HG02763 (cell line): Measurements from ENCODE around the gene ZNF747.

ENCODE experiments used
- ATAC-seq: cut with Tn5 transposase; IDR thresholded peaks from one replicate; pipeline ENCODE4 v1.9.1; 2021; ENCODE audit warnings: mild to moderate bottlenecking, moderate library complexity; ENCODE audit not compliant: unreplicated experiment

The ZNF747 gene

DNA sequence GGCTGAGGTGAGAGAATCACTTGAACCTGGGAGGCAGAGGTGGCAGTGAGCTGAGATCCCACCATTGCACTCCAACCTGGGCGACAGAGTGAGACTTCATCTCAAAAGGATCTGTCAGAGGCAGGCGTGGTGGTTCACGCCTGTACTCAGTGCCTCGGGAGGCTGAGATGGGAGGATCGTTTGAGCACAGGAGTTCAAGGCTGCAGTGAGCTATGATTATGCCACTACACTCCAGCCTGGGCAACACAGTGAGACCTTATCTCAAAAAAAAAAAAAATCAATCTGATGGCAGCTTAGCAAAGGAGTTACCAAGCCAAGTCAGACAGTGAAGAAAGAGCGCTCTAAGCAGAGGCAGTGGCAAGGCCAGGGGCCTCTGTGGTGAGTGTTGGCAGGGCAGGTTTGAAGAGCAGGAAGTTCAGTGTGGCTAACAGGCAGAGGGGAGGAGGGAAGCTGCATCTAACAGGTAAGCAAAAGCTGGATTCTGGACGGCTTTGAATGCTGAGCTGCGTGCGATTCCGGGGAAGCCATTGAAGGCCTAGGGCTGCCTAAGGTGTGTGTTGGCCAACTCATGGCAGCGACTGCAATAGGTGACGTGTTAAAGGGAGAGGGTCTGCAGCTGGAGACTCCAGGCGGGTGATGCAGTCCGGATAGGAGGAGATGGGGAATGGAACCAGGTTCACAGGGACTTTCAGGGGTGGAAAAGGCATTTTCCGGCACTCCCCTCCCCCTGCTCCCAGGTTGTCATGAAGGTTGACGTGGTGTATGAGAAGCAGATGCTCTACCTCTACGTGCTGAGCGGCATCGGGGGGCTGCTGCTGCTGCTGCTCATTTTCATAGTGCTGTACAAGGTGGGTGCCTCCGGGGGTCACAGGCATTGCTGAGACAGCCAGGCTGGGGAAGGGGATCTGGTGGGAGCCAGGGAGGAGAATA lies 15.3 kb downstream of the ZNF747 start:
- no peak for ATAC-seq

DNA sequence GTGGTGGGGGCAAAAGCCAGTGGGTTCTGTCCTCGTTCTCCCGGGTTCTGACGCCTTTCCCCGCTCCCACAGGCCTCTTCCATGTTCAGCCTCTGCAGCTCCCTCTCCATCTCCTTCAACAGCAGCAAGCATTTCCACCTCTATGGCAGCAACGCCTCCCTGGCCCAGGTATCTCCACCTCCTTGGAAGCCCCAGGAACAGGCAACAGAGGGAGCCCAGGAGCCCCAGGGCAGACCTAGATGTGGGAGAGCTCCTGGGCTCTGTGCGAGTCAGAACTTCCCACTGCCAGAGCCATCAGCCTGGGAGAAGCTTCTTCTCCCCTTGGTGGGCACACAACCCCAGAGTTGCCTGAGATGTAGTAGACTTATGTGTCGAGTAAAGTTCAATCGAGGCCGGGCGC lies 16.1 kb downstream of the ZNF747 start:
- ATAC-seq = no peak

DNA sequence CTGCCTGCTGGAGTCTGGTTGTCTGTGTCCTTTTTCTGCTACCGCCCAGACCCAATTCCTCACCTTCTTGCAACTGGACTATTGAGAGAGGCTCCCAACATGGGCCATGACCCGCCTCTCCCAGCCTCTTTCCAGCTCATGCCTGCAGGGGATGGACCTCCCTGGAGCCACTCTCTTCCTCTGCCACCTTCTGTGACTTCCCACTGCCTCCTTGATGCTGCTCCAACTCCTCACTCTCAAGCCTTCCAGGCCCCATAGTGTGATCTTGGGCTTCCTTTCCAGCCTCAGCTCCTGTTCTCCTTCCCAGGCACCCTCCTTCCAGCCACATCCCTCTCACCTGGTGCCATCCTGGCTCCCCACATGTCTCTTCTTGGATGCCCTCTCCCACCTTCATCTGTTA lies 19.4 kb downstream of the ZNF747 start:
- no peak for ATAC-seq

DNA sequence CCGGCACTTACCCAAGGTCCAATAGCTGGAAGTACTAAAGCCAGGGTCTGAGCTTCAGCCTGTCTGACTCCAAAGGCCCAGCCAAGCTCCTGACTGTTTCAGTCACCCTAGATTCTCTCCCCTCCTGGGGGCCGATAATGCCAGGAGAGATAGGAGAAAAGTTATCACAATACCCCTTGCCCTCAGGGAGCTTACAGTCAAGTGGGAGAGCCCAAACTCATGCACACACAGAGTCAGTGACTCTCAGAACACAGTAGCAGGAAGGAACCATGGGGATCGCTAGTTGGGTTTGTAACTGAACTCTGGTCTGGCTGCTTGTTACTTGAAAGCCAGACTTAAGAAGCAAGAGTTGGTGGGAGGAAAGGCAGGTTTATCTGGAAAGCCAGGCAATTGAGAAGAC lies 23.1 kb downstream of the ZNF747 start:
- ATAC-seq = no peak

DNA sequence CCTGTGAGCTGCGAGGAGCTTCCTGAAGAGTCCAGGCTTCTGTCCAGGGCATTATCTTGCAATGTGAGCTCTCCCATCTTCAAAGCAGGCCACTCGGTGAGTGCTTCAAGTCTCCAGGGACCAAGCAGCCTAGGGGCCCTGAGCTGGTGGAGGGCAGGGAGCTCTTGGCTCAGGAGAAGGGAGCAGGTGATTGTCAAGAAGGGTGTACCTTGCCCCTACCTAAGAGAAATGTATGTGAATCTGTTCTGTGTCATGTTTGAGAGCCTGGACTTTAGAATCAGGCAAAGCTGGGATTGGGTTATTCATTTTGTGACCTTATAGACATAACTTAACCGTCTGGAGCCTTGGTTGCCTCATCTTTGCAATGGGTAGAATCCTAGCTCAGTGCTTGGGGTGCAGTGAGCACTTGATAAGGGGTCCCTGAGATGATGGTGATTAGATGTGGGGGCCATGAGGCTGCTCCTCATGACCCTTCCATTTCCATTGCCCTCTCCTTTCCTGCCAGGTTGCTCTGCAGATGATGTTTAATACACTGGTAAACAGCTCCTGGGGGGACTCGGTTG lies 24.2 kb downstream of the ZNF747 start:
- ATAC-seq = no peak

DNA sequence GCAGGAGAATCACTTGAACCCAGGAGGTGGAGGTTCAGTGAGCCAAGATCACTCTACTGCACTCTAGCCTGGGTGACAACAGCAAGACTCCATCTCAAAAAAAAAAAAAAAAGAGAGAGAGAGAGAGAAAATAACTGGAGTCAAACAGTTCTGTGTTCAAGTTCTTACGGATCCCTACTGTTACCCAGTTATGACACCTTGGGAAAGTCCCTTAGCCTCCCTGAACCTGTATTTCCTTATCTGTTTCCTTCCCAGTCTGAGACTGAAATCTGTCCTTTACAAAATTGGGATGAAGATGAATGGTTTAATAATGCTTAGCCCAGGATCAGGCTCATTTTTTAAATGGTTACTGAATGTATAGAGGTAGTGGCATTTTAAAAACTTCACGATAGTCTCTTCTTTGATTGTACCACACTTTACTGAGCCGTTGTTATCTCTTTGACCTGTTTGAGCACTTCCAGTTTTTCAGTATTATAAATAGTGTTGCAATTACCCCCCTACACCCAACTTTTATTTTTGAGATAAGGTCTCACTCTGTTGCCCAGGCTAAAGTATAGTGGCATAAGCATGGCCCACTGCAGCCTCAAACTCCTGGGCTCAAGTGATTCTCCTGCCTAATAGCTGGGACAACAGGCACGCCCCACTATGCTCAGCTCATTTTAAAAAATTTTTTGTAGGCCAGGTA lies 25.4 kb downstream of the ZNF747 start:
- no peak for ATAC-seq

DNA sequence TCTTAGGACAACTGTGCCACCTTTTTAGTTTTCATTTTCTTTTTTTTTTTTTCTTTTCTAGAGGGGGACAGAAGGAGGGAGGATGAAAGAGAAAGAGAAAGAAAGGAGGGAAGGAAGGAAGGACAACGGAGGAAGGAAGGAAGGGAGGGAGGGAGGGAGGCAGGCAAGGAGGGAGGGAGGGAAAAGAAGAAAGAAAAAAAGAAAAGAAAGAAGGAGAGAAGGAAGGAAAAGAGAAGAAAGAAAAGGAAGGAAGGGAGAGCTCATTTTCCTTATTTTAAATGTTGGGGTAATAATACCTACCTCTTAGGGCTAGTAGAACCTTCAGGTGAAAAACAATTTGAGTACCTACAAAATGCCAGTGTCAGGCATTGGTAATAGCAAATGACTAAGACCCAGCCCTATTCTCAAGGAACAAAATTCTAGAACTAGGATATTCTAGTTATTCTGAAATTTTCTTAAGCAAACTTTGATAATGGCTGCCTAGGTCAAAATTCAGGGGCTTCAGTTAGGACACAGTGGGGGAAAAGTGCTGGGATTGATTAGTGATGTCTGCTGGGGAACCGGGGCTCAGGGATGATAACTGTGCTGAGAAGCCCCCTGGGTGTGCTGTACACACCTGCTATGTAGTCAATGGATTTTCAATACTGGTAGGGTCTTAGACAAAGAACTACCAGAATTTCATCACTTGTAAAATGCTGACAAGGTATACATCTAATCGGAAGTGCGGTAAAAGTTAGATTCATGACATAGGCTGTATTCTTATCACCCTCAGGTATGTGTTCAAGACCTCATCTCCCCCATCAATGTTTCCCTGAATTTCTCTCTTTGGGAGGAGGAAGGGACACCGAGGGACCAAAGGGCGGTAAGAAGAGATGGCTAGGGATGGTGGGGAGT lies 31.0 kb downstream of the ZNF747 start:
- no peak for ATAC-seq

DNA sequence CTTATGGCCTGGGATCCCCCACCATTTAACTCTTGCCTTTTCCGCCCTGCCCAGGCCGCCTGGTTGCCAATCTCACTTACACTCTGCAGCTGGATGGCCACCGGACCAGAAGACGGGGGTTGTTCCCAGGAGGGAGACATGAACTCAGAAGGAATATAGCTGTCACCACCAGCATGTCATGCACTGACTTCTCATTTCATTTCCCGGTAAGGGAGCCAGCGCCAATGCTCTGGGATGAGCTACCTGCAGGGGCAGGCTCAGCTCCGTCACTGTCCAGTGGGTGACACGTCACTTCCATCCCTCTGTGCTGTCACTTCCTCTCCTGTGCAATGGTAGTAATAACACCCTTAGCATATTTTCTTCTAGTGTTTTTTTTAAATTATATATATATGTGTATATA lies 35.4 kb downstream of the ZNF747 start:
- ATAC-seq = no peak

DNA sequence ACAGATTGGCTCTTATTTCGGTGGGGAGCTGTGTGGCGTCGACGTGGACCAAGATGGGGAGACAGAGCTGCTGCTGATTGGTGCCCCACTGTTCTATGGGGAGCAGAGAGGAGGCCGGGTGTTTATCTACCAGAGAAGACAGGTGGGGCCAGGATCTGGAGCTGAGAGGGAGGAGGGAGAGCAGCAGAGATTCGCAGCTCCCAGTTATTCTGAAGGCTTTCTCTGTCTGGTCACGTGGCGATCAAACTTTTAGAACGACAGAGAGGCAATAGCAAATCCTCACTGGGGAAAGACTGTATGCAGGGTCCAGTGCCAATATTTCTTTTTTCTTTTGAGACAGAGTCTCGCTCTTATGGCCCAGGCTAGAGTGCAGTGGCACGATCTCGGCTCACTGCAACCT lies 39.9 kb downstream of the ZNF747 start:
- ATAC-seq = no peak

DNA sequence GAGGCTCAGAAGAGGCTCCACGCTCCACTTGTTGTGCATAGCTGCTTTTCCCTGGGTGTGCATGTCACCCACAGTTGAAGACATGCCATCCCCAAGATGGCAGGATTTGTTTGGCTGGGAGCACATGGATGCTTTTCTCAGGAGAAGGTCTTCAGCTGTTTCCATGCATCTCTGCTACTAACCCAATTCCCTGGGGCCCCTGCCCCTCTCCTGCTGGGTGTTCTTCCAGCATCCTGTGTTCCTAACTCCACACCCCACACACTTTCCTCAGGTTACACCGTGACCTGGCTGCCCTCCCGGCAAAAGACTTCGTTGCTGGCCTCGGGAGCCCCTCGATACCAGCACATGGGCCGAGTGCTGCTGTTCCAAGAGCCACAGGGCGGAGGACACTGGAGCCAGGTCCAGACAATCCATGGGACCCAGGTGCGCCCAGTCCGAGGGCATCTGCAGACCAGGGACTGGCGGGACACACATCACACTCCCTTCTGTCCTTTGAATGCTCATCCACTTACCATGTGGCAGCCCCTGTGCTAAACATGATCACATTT lies 40.6 kb downstream of the ZNF747 start:
- no peak for ATAC-seq

DNA sequence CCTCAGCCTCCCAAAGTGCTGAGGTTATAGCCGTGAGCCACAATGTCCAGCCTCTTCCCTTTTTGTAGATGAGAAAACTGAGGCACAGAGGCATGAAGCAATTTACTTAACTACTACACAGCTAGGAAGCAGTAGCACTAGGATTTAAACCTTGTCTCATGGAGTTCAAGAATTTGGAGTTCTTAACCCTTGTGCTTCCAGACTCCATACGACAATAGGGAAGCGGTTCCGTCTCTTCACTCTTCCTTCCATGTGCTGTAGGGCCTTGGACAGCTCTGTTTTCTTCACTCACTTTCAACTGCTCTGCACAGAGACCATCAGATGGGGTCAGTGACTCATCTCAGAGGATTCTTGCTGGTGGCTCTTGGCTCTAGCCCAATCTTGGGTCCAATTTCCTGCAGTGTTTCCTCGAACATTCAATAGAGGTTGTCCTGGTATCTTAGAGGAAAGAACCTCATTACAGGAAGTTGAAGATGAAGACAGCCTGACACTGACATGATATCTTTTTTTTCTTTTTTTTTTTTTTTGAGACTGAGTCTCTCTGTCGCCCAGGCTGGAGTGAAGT lies 42.8 kb downstream of the ZNF747 start:
- ATAC-seq = no peak

DNA sequence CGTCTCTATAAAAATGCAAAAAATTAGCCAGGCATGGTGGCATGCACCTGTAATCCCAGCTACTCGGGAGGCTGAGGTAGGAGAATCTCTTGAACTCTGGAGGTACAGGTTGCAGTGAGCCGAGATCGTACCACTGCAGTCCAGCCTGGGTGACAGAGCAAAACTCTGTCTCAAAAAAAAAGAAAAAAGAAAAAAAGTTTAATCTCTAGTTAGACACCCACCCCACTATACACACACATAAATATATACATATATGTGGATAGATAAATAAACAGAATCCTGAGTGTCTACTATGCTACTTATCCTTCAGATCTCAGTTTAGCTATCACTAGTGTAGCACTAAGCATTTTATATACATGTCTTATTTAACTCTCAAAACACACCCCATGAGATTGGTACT lies 43.4 kb downstream of the ZNF747 start:
- no peak for ATAC-seq

DNA sequence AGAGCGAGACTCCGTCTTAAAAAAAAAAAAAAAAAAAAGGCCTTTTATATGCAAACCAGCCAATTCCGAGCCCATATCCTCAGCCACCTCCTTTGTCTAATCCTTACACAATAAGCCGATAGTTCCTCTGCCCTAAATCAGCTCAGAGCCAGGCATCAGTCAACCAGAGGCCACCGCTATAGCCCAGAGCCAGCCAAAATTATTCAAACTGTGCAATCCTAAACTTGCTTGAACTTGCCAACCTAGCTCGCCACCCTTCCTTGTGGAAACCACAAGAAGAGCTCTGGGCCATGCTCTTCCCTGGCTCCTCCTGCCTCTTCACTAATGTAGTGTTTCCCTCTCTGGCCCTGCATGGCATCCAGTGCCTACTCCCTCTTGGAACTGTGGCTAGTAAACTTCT lies 44.4 kb downstream of the ZNF747 start:
- no peak for ATAC-seq

DNA sequence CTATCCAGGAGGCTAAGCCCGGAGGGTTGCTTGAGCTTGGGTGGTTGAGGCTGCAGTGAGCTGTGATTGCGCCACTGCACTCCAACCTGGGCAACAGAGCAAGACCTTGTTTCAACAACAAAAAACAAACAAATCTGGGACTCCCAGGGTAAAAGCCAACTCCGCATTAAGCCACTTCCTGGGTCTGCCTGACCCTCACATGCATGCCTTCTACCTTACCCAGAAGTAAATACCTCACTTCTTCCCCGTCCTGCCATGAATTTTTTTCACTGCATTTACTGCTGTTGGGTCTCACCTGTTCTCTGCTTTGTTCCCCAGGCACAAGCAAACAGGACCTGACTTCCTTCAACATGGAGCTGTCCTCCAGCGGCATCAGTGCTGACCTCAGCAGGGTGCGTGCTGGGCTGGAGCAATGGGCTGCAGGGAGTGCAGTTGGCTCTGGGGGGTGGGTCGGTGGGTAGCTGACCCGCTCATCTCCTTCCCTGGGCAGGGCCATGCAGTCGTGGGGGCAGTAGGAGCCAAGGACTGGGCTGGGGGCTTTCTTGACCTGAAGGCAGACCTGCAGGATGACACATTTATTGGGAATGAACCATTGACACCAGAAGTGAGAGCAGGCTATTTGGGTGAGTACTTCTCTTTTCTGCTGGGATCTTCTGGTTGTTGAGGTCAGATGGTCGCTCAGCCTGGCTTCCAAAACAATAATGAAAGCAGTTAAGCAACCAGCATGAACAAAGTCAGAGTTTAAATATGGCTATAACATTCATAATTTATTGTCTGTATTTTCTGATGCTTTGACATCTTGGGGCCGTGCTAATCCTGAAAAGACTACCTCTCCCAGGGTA lies 45.7 kb downstream of the ZNF747 start:
- no peak for ATAC-seq

DNA sequence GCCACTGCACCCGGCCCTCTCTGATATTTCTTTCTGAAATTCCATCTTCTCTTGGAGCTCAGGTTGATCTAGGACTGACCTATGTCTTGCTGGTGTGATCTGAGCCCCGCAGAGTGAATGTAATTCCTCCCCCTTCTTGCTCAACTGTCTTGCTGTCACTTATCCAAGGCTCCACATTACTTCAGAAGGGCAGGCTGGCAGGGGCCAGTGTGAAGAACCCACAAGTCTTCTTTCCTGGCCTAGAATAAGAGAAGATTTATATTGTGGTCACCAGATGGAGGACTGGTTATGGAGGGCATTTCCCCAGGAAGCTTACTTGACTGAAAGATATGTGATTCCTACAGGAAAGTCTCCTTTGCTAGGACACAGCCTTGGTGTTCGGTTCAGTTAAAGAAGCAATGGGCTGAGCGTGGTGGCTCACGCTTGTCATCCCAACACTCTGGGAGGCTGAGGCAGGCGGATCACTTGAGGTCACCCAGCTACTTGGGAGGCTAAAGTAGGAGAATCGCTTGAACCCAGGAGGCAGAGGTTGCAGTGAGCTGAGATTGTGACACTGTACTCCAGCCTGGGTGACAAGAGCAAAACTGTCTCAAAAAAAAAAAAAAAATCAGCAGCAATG lies 48.7 kb downstream of the ZNF747 start:
- ATAC-seq = no peak

DNA sequence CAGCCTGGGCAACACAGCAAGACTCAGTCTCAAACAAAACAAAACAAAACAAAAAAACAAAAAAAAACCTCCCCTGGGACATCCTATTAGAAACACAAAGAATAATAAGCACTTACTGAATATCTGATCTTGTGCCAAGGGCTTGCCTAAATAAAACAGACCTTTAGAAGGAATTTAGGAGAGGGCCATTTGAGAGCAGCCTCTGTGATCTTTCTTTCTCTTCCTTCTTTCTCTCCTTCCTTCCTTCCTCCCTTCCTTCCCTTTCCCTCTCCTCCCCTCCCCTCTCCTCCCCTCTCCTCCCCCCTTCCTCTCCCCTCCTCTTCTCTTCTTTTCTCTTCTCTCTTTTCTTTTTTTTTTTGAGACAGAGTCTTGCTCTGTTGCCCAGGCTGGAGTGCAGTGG lies 49.8 kb downstream of the ZNF747 start:
- no peak for ATAC-seq

DNA sequence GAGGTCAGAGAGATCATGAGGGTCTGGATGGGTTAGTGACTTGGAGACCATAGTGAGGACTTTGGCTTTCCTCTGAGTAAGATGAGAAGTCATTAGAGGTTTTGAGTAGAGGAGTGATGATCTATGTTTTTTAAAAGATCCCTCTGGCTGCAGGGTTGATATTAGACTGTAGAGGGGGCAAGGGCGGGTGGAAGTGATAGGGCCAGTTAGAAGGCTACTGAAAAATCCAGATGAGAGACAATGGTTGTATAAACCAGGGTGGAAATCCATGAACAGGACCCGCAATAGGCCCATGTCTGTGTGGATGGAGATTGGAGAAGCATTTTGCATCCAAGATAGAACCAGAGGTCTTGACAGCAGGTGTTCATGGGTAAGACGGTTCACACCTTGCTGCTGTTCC lies 52.3 kb downstream of the ZNF747 start:
- no peak for ATAC-seq

DNA sequence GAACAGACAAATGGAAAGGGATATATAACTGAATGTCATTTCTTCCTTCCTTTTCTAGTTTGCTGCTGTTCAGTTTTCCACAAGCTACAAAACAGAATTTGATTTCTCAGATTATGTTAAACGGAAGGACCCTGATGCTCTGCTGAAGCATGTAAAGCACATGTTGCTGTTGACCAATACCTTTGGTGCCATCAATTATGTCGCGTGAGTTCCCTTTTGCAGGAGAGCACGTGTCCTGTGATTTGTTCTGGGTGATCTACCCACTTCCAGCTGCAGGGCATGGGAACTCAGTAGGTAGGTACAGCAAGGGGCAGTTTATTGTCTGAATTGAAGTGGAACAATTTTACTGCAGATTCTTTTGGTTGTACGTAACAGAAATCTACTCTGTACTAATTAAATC lies 53.3 kb downstream of the ZNF747 start:
- no peak for ATAC-seq
